Kidney (tissue), 14 donors: ENCODE results near the gene GSTM1. TPM values are rescaled to one million over a fixed set of nuclear protein-coding genes. Genes with fewer than 3 reads are reported as not detected.
"Not testable (repeated sequence)": the region's sequence is repeated elsewhere in the genome, so short reads cannot be mapped to it uniquely, and the experiment has no call there.

ENCODE experiments used
- DNase-seq, 5 donors: peaks; one replicate each; pipeline ENCODE4 v3.0.0-alpha.2; 2013 to 2020
- FAIRE-seq: peaks from 2 replicates; lab custom pipeline; 2012; peaks lifted over from hg19 to GRCh38; lab: Jason Lieb, UNC
- H3K27ac ChIP-seq, 2 donors: one replicate each; pipeline ENCODE4 v1.7.0; 2013; ENCODE audit warnings: low read depth in 2 of 2, low read length in 2 of 2, inconsistent platforms in 1 of 2
- H3K27me3 ChIP-seq: one replicate; pipeline ENCODE4 v1.7.1; 2013; ENCODE audit warnings: low read length, inconsistent platforms; ENCODE audit not compliant: control insufficient read depth, insufficient read depth
- H3K36me3 ChIP-seq, 3 donors: one replicate each; pipeline versions ENCODE4 v1.7.0 to v1.7.1; 2013; ENCODE audit warnings: low read length in 3 of 3, control low read depth in 1 of 3, inconsistent platforms in 1 of 3; ENCODE audit not compliant: insufficient read depth in 3 of 3, control insufficient read depth in 2 of 3
- H3K4me1 ChIP-seq, 3 donors: one replicate each; pipeline versions ENCODE4 v1.7.0 to v1.7.1; 2013; ENCODE audit warnings: low read length in 3 of 3, inconsistent platforms in 1 of 3, low read depth in 1 of 3; ENCODE audit not compliant: control insufficient read depth in 2 of 3, insufficient read depth in 2 of 3
- H3K4me3 ChIP-seq, 3 donors: one replicate each; pipeline versions ENCODE4 v1.7.0 to v1.8.1; 2013; ENCODE audit warnings: low read length in 3 of 3, control low read depth in 1 of 3, inconsistent platforms in 1 of 3
- H3K9ac ChIP-seq, 3 donors: one replicate each; pipeline versions ENCODE4 v1.7.0 to v1.7.1; 2013; ENCODE audit warnings: low read length in 3 of 3, control low read depth in 1 of 3, inconsistent platforms in 1 of 3
- H3K9me3 ChIP-seq, 3 donors: one replicate each; pipeline versions ENCODE4 v1.7.0 to v1.7.1; 2013; ENCODE audit warnings: low read length in 3 of 3, control low read depth in 1 of 3, inconsistent platforms in 1 of 3; ENCODE audit not compliant: control insufficient read depth in 2 of 3, insufficient read depth in 1 of 3
- intact Hi-C: fragments of 100-400 bp; cut with DNase I; formaldehyde crosslinking; loops from one replicate; pipeline ENCODE4 v1.11.1; 2022
- polyA plus RNA-seq: library from polyadenylated mRNA; stranded (reverse); fragments of 350-450 nt; fragmentation: Illumina TruSeq; extraction: RNeasy Lipid Tissue Mini Kit (QIAGEN cat#74804); gene quantifications from one replicate; pipeline ENCODE4 v1.2.3, GENCODE V29; 2014; ENCODE audit warnings: low read depth, low replicate concordance; ENCODE audit not compliant: insufficient read depth
- total RNA-seq: library from RNA; stranded (reverse); fragmentation: NEBNext Ultra II Directional; extraction: Animal tissue kit (Norgen Biotek cat#: 25700); gene quantifications from one replicate; pipeline ENCODE4 v1.2.1, GENCODE V29; 2021
- TF ChIP-seq, protein P1 (sequence below): IDR thresholded peaks from 3 replicates; pipeline ENCODE4 v1.5.1; 2012; ENCODE audit warnings: mild to moderate bottlenecking, moderate library complexity, borderline replicate concordance; ENCODE audit not compliant: insufficient read depth; ENCODE audit errors: extremely low read depth
- donor health status: control.
- donor health status: control.
- donor health status: control.
- donor health status: control.
- donor health status: control.
- donor health status: DM: yes; HTN: yes; CAD: no.
- donor health status: Normal renal cell carcinoma (clear cell type).

The GSTM1 gene
- total and polyA plus RNA-seq, 2 donors from 2014 or later, result 61.2 TPM; not detected in 1

DNA sequence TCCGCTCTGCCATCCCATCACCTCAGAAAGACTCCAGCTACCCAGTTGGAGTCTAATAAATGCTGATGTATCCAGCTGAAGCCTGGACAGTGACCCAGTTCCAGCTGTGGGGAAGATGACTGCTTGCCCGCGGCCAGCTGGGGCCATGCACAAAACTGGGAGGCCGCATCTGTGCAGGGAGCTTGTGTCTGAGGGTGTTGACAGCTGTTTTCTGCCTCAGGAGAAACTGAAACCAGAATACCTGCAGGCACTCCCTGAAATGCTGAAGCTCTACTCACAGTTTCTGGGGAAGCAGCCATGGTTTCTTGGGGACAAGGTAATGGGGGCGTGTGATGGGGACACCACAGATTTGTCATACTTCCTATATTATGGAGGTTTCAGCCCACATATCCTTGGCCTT, 16.6 kb upstream of the GSTM1 start:
- TF ChIP-seq, protein P1, sequence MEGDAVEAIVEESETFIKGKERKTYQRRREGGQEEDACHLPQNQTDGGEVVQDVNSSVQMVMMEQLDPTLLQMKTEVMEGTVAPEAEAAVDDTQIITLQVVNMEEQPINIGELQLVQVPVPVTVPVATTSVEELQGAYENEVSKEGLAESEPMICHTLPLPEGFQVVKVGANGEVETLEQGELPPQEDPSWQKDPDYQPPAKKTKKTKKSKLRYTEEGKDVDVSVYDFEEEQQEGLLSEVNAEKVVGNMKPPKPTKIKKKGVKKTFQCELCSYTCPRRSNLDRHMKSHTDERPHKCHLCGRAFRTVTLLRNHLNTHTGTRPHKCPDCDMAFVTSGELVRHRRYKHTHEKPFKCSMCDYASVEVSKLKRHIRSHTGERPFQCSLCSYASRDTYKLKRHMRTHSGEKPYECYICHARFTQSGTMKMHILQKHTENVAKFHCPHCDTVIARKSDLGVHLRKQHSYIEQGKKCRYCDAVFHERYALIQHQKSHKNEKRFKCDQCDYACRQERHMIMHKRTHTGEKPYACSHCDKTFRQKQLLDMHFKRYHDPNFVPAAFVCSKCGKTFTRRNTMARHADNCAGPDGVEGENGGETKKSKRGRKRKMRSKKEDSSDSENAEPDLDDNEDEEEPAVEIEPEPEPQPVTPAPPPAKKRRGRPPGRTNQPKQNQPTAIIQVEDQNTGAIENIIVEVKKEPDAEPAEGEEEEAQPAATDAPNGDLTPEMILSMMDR, result no peak
- Histone ChIP-seq H3K4me1 (peaks cover 0 to 5% (median 2%) of the 10 kb centered on the region in 3 donors), H3K36me3 (no peaks in the 10 kb centered on the region), H3K9me3 (no peaks in the 10 kb centered on the region), H3K4me3 (no peak overlapping the region), H3K9ac (no peak overlapping the region), H3K27ac (no peak overlapping the region), H3K27me3 (no peaks in the 10 kb centered on the region)
- intact Hi-C loops, result no loop called here
- no peak for FAIRE-seq
- DNase-seq, result peak in 1 of 5 donors; percentile 13

DNA sequence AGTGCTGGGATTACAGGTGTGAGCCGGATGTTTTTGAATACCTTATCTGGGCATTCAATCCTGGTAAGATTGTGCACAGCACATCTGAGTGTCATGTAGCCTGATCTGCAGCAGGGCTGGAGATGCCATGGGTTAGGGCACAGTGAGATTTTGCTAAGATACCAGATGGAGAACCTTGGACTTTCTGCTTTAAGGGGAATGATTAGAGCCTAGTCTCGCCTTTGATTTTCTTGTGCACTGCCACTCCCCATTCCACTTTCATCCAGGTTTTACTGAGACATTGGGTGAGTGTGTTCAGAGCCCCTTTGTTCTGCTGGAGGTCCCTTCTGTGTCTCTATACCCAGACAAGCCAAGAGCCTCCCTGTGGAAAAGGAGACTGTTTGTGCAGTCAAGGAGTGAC, 13.8 kb upstream of the GSTM1 start:
- H3K4me3 ChIP-seq, H3K4me1 ChIP-seq, DNase-seq, H3K9me3 ChIP-seq, H3K27ac ChIP-seq, FAIRE-seq, H3K36me3 ChIP-seq, H3K9ac ChIP-seq, intact Hi-C loops, H3K27me3 ChIP-seq: not testable (repeated sequence)

DNA sequence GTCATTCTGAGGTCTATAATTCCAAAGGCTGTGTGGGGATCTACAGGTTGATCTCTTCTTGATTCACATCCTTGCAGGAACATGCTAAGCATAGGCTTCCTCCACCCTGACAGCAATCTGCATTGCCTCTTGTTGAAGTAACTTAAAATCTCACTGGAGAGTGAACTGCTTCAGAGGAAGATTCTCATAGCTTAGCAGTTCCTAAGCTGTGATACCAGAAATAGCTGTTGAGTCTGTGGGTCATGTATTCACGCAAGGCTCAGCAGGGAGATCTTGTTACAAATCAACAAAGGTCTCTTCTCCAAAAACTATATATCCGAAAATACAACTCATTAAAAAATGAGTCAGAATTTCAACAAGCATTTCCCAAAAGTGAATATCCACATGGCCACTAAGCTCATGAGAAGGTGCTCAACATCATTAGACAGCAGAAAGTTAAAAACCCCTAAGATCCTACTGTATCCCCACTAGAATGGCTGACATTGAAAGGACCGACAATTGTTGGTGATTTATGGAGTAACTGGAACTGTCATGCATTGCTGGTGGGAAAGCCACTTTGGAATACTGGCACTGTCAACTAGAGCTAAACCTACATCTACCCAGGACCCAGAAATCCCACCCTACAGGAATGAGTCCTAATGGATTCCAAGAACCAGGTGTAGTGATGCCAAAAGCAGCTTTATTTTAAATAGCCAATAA, 10.8 kb upstream of the GSTM1 start:
- H3K27me3 ChIP-seq, H3K27ac ChIP-seq, H3K4me3 ChIP-seq, FAIRE-seq, H3K9me3 ChIP-seq, intact Hi-C loops, H3K9ac ChIP-seq, DNase-seq, H3K36me3 ChIP-seq, H3K4me1 ChIP-seq: not testable (repeated sequence)

DNA sequence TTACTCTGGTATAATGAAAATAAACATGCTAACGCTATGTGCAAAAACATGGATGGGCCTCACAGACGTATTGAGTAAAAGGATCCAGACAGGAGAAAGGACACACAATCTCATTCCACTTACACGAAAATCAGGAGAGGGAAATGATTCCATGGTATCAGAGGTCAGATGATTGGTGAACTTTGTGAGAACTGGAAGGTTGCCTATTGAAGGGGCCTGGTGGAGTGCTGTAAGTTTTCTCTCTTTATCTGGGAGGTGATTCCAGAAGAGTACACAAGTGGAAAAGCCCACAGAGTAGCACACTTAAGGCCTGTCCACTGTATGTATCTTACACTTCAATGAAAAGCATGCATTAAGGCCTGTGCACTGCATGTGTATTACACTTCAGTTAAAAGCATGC, 10.2 kb upstream of the GSTM1 start:
- Histone ChIP-seq H3K27ac (no peak overlapping the region), H3K9ac (no peak overlapping the region), H3K27me3 (no peaks in the 10 kb centered on the region), H3K36me3 (no peaks in the 10 kb centered on the region), H3K4me1 (no peaks in the 10 kb centered on the region), H3K9me3 (no peaks in the 10 kb centered on the region), H3K4me3 (no peak overlapping the region)
- FAIRE-seq, result no peak
- TF ChIP-seq, protein P1, result no peak
- intact Hi-C loops, result no loop called here
- DNase-seq, result no peak

DNA sequence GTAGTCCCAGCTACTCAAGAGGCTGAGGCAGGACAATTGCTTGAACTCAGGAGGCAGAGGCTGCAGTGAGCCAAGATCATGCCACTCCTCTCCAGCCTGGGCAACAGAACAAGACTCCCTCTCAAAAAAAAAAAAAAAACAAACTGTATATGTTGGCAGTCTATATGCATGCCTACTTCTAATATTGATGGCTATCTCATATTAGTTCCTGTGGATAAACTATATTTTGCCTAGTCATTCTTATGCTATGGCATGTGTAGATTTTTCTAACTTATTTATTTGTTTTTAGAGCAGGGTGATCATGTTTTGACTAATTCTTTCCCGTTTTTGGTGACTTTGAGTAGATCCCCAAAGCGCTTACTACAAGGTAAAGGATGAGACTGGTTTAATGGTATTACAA, 9.0 kb upstream of the GSTM1 start:
- H3K9me3 ChIP-seq, intact Hi-C loops, H3K27ac ChIP-seq, H3K4me3 ChIP-seq, H3K4me1 ChIP-seq, DNase-seq, H3K9ac ChIP-seq, FAIRE-seq, H3K27me3 ChIP-seq, H3K36me3 ChIP-seq: not testable (repeated sequence)

DNA sequence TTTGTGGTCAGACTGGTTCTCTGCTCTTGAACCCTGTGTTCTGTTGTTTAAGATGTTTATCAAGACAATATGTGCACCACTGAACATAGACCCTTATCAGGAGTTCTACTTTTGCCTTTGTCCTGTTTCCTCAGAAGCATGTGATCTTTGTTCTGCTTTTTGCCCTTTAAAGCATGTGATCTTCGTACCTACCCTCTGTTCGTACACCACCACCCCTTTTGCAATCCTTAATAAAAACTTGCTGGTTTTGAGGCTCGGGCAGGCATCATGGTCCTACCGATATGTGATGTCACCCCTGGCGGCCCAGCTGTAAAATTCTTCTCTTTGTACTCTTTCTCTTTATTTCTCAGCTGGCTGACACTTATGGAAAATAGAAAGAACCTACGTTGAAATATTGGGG, 2.8 kb upstream of the GSTM1 start:
- H3K27me3 ChIP-seq, H3K4me1 ChIP-seq, H3K36me3 ChIP-seq, H3K4me3 ChIP-seq, H3K9ac ChIP-seq, H3K9me3 ChIP-seq, H3K27ac ChIP-seq, DNase-seq, intact Hi-C loops, FAIRE-seq: not testable (repeated sequence)

DNA sequence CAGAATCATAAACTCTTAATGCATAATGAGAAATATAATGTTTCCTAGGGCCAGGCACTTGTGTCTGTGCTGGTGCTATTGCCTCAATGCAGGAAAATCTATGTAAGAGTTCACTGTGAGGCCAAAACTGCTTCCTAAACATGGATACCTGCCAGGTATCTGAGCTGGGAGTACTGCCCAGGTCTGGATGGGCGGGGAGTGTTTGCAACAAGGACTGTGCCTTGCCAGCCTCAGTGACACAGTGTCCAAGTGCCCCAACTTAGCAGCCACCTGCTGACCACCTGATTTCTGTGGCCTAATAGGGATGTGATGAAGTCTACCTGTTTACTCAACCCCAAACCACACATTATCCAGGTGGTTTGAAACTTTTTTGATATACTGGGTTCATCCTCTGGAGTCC, 2.2 kb upstream of the GSTM1 start:
- FAIRE-seq, H3K27me3 ChIP-seq, intact Hi-C loops, H3K4me3 ChIP-seq, H3K27ac ChIP-seq, H3K9ac ChIP-seq, H3K36me3 ChIP-seq, H3K9me3 ChIP-seq, DNase-seq, H3K4me1 ChIP-seq: not testable (repeated sequence)
